ENCODE measurements around the gene KRTAP4-11.
"Not testable (repeated sequence)": the region's sequence is repeated elsewhere in the genome, so short reads cannot be mapped to it uniquely, and the experiment has no call there.

Gene KRTAP4-11

DNA sequence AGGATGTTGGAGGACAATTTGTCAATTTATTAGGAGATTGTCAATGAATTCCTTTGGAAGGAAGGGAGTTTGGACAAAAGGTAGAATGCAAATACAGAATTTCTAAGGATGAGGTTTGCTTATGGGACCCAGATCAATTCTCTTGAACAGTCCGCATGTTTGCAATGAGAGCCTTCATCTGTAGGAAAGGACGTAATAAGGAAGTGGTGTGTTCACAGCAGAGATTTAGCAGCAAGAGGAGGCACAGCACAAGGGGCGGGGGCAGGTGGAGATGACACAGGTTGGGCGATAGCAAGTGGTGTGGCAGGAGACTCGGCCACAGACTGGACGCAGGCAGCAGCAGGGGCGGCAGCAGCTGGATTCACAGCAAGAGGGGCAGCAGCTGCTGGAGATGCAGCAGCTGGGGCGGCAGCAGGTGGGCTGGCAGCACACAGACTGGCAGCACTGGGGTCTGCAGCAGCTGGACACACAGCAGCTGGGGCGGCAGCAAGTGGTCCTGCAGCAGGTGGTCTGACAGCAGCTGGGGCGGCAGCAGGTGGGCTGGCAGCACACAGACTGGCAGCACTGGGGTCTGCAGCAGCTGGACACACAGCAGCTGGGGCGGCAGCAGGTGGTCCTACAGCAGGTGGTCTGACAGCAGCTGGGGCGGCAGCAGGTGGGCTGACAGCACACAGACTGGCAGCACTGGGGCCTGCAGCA is 5.3 kb upstream of the KRTAP4-11 start:
- H3K27ac ChIP-seq (ENCODE audit: low read length); H3K9me3 ChIP-seq (ENCODE audit: control insufficient read depth in 2 of 2, low read length in 2 of 2); H3K27me3 ChIP-seq (ENCODE audit: control insufficient read depth in 1 of 2, insufficient read depth in 2 of 2, low read length in 2 of 2); H3K9ac ChIP-seq (ENCODE audit: low read length in 2 of 2); H3K36me3 ChIP-seq (ENCODE audit: control insufficient read depth in 2 of 2, insufficient read depth in 2 of 2, low read length in 2 of 2); H3K4me1 ChIP-seq (ENCODE audit: control insufficient read depth, insufficient read depth, low read length); H3K4me3 ChIP-seq (ENCODE audit: low read length in 2 of 2): not testable (repeated sequence)

DNA sequence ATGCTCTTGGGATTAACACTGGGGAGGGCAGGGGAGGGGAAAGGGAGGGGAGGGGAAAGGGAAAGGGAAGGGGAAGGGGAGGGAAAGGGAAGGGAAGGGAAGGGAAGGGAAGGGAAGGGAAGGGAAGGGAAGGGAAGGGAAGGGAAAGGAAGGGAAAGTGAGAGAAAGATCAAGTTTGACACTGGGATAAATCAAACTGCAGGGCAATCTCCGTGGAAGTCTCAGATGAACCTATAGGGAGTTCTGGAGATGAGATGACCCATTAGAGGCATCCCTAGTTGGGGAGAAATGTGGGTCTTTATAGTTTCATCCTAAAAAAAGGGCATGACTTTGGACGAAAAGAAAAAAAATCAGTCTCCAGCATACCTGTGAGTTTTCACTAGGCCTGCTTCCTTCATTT is 3.6 kb upstream of the KRTAP4-11 start:
- H3K27ac ChIP-seq (ENCODE audit: low read length), result no peak overlapping the region
- no peaks in the 10 kb centered on the region for H3K9me3 ChIP-seq (ENCODE audit: control insufficient read depth in 2 of 2, low read length in 2 of 2)
- H3K9ac ChIP-seq (ENCODE audit: low read length in 2 of 2), result no peak overlapping the region
- no peaks in the 10 kb centered on the region for H3K4me1 ChIP-seq (ENCODE audit: control insufficient read depth, insufficient read depth, low read length)
- no peaks in the 10 kb centered on the region for H3K36me3 ChIP-seq (ENCODE audit: control insufficient read depth in 2 of 2, insufficient read depth in 2 of 2, low read length in 2 of 2)
- H3K4me3 ChIP-seq (ENCODE audit: low read length in 2 of 2), result no peak overlapping the region
- no peaks in the 10 kb centered on the region for H3K27me3 ChIP-seq (ENCODE audit: control insufficient read depth in 1 of 2, insufficient read depth in 2 of 2, low read length in 2 of 2)

DNA sequence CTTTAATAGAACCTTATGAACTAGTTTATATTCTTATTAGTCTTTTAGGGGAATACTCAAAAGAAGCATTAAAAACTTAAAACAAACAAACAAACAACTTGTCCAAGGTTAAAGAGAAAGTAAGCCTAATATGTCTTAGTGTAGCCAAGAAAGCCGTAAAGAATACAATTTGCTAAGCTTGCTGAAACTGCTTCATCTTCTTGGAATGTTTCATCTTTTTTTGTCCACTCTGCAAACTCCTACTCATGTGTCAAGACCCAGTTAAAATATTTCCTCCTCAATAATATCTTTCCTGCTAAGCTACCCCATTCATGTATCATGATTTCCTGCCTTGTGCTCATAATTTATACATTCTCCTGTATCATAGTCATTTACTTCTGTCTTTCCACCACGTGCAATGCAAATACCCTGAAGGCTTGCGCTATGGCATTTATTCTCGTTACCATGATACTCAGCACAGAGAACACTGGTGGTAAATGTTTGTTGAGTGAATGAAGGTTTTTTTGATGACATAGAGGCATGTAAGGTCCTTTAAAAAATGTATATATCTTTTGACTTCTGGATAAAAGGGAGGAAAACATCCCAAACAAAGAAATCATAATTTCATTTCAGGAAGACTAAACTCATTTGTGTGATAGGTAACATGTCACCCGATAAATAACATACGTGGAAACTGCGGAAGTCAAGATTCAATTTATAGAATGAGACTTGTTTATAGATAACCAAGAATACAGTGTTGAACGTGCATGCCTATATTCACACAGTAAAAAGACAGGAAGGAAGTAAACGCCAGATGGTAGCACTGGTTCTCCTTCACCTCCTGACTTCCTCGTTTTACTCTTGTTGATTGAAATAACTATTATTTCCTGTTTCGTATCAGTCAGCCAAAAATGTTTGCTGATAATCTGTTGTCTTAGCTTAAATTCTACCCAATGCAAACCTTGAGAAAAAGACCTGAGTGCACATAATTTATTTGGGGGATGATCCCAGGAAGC is 1.8 kb upstream of the KRTAP4-11 start:
- not testable (repeated sequence) for H3K4me1 ChIP-seq (ENCODE audit: control insufficient read depth, insufficient read depth, low read length); H3K27me3 ChIP-seq (ENCODE audit: control insufficient read depth in 1 of 2, insufficient read depth in 2 of 2, low read length in 2 of 2); H3K9me3 ChIP-seq (ENCODE audit: control insufficient read depth in 2 of 2, low read length in 2 of 2); H3K36me3 ChIP-seq (ENCODE audit: control insufficient read depth in 2 of 2, insufficient read depth in 2 of 2, low read length in 2 of 2); H3K4me3 ChIP-seq (ENCODE audit: low read length in 2 of 2); H3K27ac ChIP-seq (ENCODE audit: low read length); H3K9ac ChIP-seq (ENCODE audit: low read length in 2 of 2)

DNA sequence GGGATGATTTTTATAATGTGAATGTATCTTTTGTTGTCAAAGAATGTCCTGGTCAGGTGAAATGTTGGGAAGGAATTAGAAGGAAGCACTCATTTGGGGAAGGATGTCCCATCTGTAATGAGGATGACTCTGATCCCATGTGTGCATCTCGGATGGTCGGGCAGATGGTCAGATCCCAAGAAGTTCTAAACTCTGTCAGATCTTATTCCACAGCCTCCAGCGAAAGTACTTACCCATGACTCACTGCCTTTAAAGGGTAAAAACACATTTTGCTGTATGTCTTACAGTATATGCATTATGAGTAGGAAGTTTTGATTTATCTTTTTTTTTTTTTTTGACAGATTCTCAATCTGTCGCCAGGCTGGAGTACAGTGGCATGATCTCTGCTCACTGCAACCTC is 548 bp upstream of the KRTAP4-11 start:
- Histone ChIP-seq H3K9ac (ENCODE audit: low read length in 2 of 2) (no peak overlapping the region), H3K4me3 (ENCODE audit: low read length in 2 of 2) (no peak overlapping the region), H3K36me3 (ENCODE audit: control insufficient read depth in 2 of 2, insufficient read depth in 2 of 2, low read length in 2 of 2) (no peaks in the 10 kb centered on the region), H3K27ac (ENCODE audit: low read length) (no peak overlapping the region), H3K9me3 (ENCODE audit: control insufficient read depth in 2 of 2, low read length in 2 of 2) (no peaks in the 10 kb centered on the region), H3K4me1 (ENCODE audit: control insufficient read depth, insufficient read depth, low read length) (no peaks in the 10 kb centered on the region), H3K27me3 (ENCODE audit: control insufficient read depth in 1 of 2, insufficient read depth in 2 of 2, low read length in 2 of 2) (no peaks in the 10 kb centered on the region)

DNA sequence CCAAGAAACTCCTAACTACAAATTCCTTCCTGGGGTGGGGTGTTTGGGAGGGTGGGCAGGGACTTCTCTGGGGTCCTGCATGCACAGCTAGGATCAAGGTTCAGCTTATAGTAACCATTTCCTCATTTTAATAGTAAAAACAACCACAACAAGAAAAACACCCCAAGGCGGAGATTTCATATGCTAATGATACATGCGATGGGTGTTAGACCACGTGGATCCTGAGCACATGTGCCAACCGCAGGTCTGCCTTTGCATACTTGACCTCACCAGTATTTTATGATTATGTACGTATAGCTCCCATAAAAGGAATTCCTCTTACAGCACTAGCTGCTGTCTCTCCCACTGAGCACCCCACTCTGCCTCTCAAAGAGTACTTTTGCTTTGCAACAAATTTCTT is 1.9 kb downstream of the KRTAP4-11 start:
- no peak overlapping the region for H3K27ac ChIP-seq (ENCODE audit: low read length)
- no peaks in the 10 kb centered on the region for H3K9me3 ChIP-seq (ENCODE audit: control insufficient read depth in 2 of 2, low read length in 2 of 2)
- no peak overlapping the region for H3K9ac ChIP-seq (ENCODE audit: low read length in 2 of 2)
- no peaks in the 10 kb centered on the region for H3K36me3 ChIP-seq (ENCODE audit: control insufficient read depth in 2 of 2, insufficient read depth in 2 of 2, low read length in 2 of 2)
- no peaks in the 10 kb centered on the region for H3K4me1 ChIP-seq (ENCODE audit: control insufficient read depth, insufficient read depth, low read length)
- H3K27me3 ChIP-seq (ENCODE audit: control insufficient read depth in 1 of 2, insufficient read depth in 2 of 2, low read length in 2 of 2), result no peaks in the 10 kb centered on the region
- no peak overlapping the region for H3K4me3 ChIP-seq (ENCODE audit: low read length in 2 of 2)

DNA sequence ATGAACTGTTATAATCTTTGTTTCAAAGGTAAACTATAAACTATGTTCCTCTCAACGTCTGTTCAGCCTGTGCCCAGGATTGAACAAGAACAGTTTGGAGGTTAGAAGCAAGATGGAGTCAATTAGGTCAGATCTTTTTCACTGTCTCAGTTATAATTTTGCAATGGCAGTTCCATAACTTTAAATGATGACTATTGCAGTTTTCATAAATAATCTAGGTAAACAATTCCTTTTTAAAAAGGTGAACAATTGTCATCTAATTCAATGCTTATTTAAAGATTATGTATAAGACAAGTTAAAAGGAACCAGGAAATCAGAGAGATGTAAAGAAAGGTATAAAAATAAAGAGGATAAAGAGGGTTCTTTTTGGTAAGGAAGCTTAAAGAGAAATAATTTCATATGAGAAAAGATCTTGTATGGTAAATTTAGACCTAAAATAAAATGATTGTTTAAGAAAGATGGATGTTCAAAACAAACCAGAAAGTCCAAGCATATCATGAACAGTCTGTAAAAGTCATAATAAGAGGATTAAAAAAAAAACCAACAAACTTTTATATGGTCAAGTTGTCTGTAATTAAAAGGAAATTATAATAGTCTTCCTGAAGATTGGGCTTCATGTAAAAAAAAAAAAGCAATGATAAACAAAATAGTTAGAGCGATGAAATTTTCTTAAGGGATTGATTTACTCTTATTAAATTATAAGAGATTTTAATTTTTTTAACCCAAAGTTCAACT is 6.9 kb downstream of the KRTAP4-11 start:
- Histone ChIP-seq H3K27me3 (ENCODE audit: control insufficient read depth in 1 of 2, insufficient read depth in 2 of 2, low read length in 2 of 2) (no peaks in the 10 kb centered on the region), H3K36me3 (ENCODE audit: control insufficient read depth in 2 of 2, insufficient read depth in 2 of 2, low read length in 2 of 2) (no peaks in the 10 kb centered on the region)

DNA sequence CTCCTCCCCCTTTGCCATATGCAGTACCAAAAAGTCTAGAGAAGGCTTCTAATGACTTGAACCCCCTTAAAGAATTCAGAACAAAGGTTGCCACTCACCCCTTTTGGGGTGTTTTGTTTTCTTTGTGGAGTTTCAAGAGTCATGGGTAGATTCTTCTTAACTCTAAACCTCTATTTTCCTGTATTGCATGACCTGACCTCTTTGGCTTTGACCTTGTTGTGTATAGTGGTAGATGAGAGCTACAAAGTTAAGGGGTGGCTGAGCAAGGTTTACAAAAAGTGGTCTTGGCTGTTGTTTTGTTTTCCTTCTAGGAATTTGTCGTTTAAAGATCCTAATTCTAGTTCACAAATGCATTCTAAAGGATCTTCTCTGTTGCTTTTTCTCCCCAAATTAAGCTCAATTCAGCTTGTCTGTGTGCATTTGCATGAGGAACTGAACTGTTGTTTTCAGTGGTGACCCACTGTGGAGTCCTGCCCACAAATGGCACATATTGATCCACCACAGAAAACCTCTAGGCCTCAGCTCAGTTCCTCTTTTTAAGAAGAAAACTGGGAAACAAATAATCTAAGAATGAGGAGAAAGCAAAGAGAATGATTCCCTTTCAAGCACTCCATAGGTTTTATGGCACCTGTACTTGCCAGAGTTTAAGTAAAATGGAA is 9.3 kb downstream of the KRTAP4-11 start:
- H3K4me1 ChIP-seq (ENCODE audit: control insufficient read depth, insufficient read depth, low read length); H3K9me3 ChIP-seq (ENCODE audit: control insufficient read depth in 2 of 2, low read length in 2 of 2); H3K9ac ChIP-seq (ENCODE audit: low read length in 2 of 2); H3K4me3 ChIP-seq (ENCODE audit: low read length in 2 of 2); H3K27me3 ChIP-seq (ENCODE audit: control insufficient read depth in 1 of 2, insufficient read depth in 2 of 2, low read length in 2 of 2); H3K27ac ChIP-seq (ENCODE audit: low read length); H3K36me3 ChIP-seq (ENCODE audit: control insufficient read depth in 2 of 2, insufficient read depth in 2 of 2, low read length in 2 of 2): not testable (repeated sequence)

More for the DNA sequence above, 6.9 kb downstream of the KRTAP4-11 start:
- Histone ChIP-seq H3K27ac (ENCODE audit: low read length) (no peak overlapping the region), H3K4me1 (ENCODE audit: control insufficient read depth, insufficient read depth, low read length) (no peaks in the 10 kb centered on the region), H3K9ac (ENCODE audit: low read length in 2 of 2) (no peak overlapping the region), H3K9me3 (ENCODE audit: control insufficient read depth in 2 of 2, low read length in 2 of 2) (no peaks in the 10 kb centered on the region), H3K4me3 (ENCODE audit: low read length in 2 of 2) (no peak overlapping the region)

DNA sequence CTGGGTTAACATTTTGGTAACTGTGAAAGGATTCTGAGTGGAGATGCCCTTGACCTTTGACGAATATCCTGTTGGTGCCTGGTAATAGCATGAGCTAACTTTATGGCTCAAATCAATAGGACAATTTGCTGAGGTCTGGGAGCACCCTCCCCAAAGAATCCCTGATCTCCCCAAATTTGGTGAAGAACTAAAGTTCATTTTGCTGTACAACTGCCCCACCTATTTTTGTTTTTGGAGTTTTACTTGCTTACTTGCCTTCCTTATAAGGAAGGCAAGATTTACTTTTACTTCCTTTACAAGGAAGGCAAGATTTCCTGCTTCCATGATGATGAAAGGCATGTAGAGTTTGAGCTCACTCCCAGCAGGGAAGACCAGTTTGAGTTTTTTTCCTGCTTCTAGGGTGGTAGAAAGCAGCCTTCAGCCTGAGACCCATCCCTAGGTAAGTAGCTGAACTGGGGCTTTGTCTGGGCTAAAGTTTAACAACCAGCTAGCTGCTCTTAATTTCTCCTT is 10.2 kb downstream of the KRTAP4-11 start:
- Histone ChIP-seq H3K9me3 (ENCODE audit: control insufficient read depth in 2 of 2, low read length in 2 of 2) (no peaks in the 10 kb centered on the region), H3K27me3 (ENCODE audit: control insufficient read depth in 1 of 2, insufficient read depth in 2 of 2, low read length in 2 of 2) (no peaks in the 10 kb centered on the region), H3K4me1 (ENCODE audit: control insufficient read depth, insufficient read depth, low read length) (no peaks in the 10 kb centered on the region), H3K27ac (ENCODE audit: low read length) (no peak overlapping the region), H3K36me3 (ENCODE audit: control insufficient read depth in 2 of 2, insufficient read depth in 2 of 2, low read length in 2 of 2) (no peaks in the 10 kb centered on the region), H3K4me3 (ENCODE audit: low read length in 2 of 2) (no peak overlapping the region), H3K9ac (ENCODE audit: low read length in 2 of 2) (no peak overlapping the region)

DNA sequence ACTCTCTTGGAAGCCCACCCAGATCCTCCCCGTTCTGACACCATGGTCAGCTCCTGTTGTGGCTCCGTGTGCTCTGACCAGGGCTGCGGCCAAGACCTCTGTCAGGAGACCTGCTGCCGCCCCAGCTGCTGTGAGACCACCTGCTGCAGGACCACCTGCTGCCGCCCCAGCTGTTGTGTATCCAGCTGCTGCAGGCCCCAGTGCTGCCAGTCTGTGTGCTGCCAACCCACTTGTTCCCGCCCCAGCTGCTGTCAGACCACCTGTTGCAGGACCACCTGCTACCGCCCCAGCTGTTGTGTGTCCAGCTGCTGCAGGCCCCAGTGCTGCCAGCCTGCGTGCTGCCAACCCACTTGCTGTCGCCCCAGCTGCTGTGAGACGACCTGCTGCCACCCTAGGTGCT is 12.8 kb downstream of the KRTAP4-11 start, which contains the start of gene KRTAP4-9:
TSS of gene KRTAP4-9 (plus strand) at position 43 of the 400 bp plus-strand sequence. CDS start at position 43, 0 bp downstream.
- H3K4me1 ChIP-seq (ENCODE audit: control insufficient read depth, insufficient read depth, low read length); H3K9ac ChIP-seq (ENCODE audit: low read length in 2 of 2): not testable (repeated sequence)

DNA sequence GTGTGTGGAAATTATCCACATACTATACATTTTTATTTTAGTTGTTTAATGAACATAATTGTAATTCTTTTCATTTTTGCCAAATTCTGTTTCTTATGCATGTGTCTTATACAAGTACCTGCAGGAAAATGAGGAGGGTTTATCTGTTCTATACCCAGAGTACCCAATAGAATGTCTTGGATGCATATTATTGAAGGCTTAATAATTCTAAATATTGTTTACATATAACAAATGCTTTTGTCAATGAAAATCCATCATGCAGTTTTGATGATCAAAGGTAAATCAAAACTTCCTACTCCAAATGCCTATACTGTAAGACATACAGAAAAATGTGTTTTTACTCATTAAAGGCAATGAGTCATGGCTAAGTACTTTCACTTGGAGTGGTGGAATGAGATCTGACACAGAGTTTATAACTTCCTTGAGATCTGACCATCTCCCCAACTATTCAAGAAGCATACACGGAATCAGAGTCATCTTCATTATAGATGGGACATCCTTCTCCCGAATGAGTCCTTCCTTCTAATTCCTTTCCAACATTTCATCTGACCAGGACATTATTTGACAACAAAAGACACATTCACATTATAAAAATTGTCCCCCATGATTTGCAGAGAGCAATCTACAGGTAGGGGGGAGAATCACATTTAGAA is 13.7 kb downstream of the KRTAP4-11 start:
- H3K36me3 ChIP-seq (ENCODE audit: control insufficient read depth in 2 of 2, insufficient read depth in 2 of 2, low read length in 2 of 2); H3K27me3 ChIP-seq (ENCODE audit: control insufficient read depth in 1 of 2, insufficient read depth in 2 of 2, low read length in 2 of 2); H3K4me1 ChIP-seq (ENCODE audit: control insufficient read depth, insufficient read depth, low read length); H3K9me3 ChIP-seq (ENCODE audit: control insufficient read depth in 2 of 2, low read length in 2 of 2); H3K4me3 ChIP-seq (ENCODE audit: low read length in 2 of 2); H3K27ac ChIP-seq (ENCODE audit: low read length); H3K9ac ChIP-seq (ENCODE audit: low read length in 2 of 2): not testable (repeated sequence)

More for the DNA sequence above, 12.8 kb downstream of the KRTAP4-11 start, which contains the start of gene KRTAP4-9:
- H3K9me3 ChIP-seq (ENCODE audit: control insufficient read depth in 2 of 2, low read length in 2 of 2); H3K36me3 ChIP-seq (ENCODE audit: control insufficient read depth in 2 of 2, insufficient read depth in 2 of 2, low read length in 2 of 2); H3K4me3 ChIP-seq (ENCODE audit: low read length in 2 of 2); H3K27me3 ChIP-seq (ENCODE audit: control insufficient read depth in 1 of 2, insufficient read depth in 2 of 2, low read length in 2 of 2); H3K27ac ChIP-seq (ENCODE audit: low read length): not testable (repeated sequence)

All from stomach smooth muscle (tissue), 2 donors.